ENCODE data around the gene GOLIM4. TPM values are rescaled to one million over a fixed set of nuclear protein-coding genes. Genes with fewer than 3 reads are reported as not detected.

GOLIM4 gene
- total RNA-seq, 3 donors from 2014 or later (not counting 1 experiment from before 2014, with no cell fraction given), result 13.7 to 17.9 (median 17.9) TPM

GRCh38 chr3:167989999-167990398 is 105.7 kb downstream of the GOLIM4 start:
- 91% methylated on average over 6 of the region's 6 CpGs for WGBS (ENCODE audit: insufficient coverage)
- Mint-ChIP-seq H3K9me3 (peaks cover 0 to 4% of the 10 kb centered on the region in 2 donors), H3K27ac (no peak overlapping the region), H3K27me3 (ENCODE audit: low read depth in 2 of 2) (peaks cover 4 to 17% of the 10 kb centered on the region in 2 donors), H3K4me1 (no peaks in the 10 kb centered on the region), H3K36me3 (no peaks in the 10 kb centered on the region), H3K4me3 (no peak overlapping the region)
- no peak overlapping the region for H3K4me3 ChIP-seq (ENCODE audit: low read length)
- H3K27ac ChIP-seq (ENCODE audit: low read length), result no peak overlapping the region
- H3K36me3 ChIP-seq (ENCODE audit: control insufficient read depth, insufficient read depth, low read length), result no peaks in the 10 kb centered on the region
- intact Hi-C loops (cut with micrococcal nuclease), result no loop called here
- no peak for TF ChIP-seq CTCF (IDR thresholded peaks at IDR 0.05)
- H3K4me1 ChIP-seq (ENCODE audit: control insufficient read depth, insufficient read depth, low read length), result no peaks in the 10 kb centered on the region
- H3K27me3 ChIP-seq (ENCODE audit: control insufficient read depth, insufficient read depth, low read length), result no peaks in the 10 kb centered on the region
- H3K9me3 ChIP-seq (ENCODE audit: control insufficient read depth, insufficient read depth, low read length), result no peaks in the 10 kb centered on the region
- no peak for ATAC-seq
- DNase-seq, result no peak

GRCh38 chr3:167989066-167989465 is 106.7 kb downstream of the GOLIM4 start:
- Histone ChIP-seq H3K27ac (ENCODE audit: low read length) (no peak overlapping the region), H3K36me3 (ENCODE audit: control insufficient read depth, insufficient read depth, low read length) (no peaks in the 10 kb centered on the region), H3K27me3 (ENCODE audit: control insufficient read depth, insufficient read depth, low read length) (no peaks in the 10 kb centered on the region), H3K4me3 (ENCODE audit: low read length) (no peak overlapping the region), H3K4me1 (ENCODE audit: control insufficient read depth, insufficient read depth, low read length) (no peaks in the 10 kb centered on the region), H3K9me3 (ENCODE audit: control insufficient read depth, insufficient read depth, low read length) (no peaks in the 10 kb centered on the region)
- no CpG with 5 or more reads among the region's 2 CpGs for WGBS (ENCODE audit: insufficient coverage)
- Mint-ChIP-seq H3K36me3 (no peaks in the 10 kb centered on the region), H3K27me3 (ENCODE audit: low read depth in 2 of 2) (peaks cover 8 to 17% of the 10 kb centered on the region in 2 donors), H3K9me3 (peaks cover 0 to 4% of the 10 kb centered on the region in 2 donors), H3K27ac (no peak overlapping the region), H3K4me1 (no peaks in the 10 kb centered on the region), H3K4me3 (no peak overlapping the region)
- ATAC-seq (no peak), DNase-seq (no peak)
- intact Hi-C loops (cut with micrococcal nuclease), result no loop called here
- TF ChIP-seq CTCF (IDR thresholded peaks at IDR 0.05), result no peak

GRCh38 chr3:167983583-167983982 is 112.1 kb downstream of the GOLIM4 start:
- ATAC-seq (no peak), DNase-seq (no peak)
- Histone ChIP-seq H3K36me3 (ENCODE audit: control insufficient read depth, insufficient read depth, low read length) (no peaks in the 10 kb centered on the region), H3K4me3 (ENCODE audit: low read length) (no peak overlapping the region), H3K9me3 (ENCODE audit: control insufficient read depth, insufficient read depth, low read length) (no peaks in the 10 kb centered on the region), H3K4me1 (ENCODE audit: control insufficient read depth, insufficient read depth, low read length) (no peaks in the 10 kb centered on the region), H3K27me3 (ENCODE audit: control insufficient read depth, insufficient read depth, low read length) (no peaks in the 10 kb centered on the region), H3K27ac (ENCODE audit: low read length) (no peak overlapping the region)
- H3K4me3 Mint-ChIP-seq, result no peak overlapping the region
- H3K4me1 Mint-ChIP-seq, result no peaks in the 10 kb centered on the region
- H3K36me3 Mint-ChIP-seq, result no peaks in the 10 kb centered on the region
- WGBS (ENCODE audit: insufficient coverage), result 73% methylated on average over 2 of the region's 2 CpGs
- intact Hi-C loops (cut with micrococcal nuclease), result no loop called here
- peaks cover 4 to 17% of the 10 kb centered on the region in 2 donors for H3K27me3 Mint-ChIP-seq (ENCODE audit: low read depth in 2 of 2)
- TF ChIP-seq CTCF (IDR thresholded peaks at IDR 0.05), result no peak
- H3K27ac Mint-ChIP-seq, result no peak overlapping the region
- peaks cover 0 to 4% of the 10 kb centered on the region in 2 donors for H3K9me3 Mint-ChIP-seq

GRCh38 chr3:167978486-167978885 is 117.2 kb downstream of the GOLIM4 start:
- ATAC-seq, result no peak
- Mint-ChIP-seq H3K27ac (no peak overlapping the region), H3K9me3 (no peaks in the 10 kb centered on the region), H3K4me3 (no peak overlapping the region), H3K27me3 (ENCODE audit: low read depth in 2 of 2) (no peaks in the 10 kb centered on the region), H3K4me1 (no peaks in the 10 kb centered on the region), H3K36me3 (no peaks in the 10 kb centered on the region)
- intact Hi-C loops (cut with micrococcal nuclease), result no loop called here
- H3K36me3 ChIP-seq (ENCODE audit: control insufficient read depth, insufficient read depth, low read length), result no peaks in the 10 kb centered on the region
- no peak overlapping the region for H3K4me3 ChIP-seq (ENCODE audit: low read length)
- no peaks in the 10 kb centered on the region for H3K27me3 ChIP-seq (ENCODE audit: control insufficient read depth, insufficient read depth, low read length)
- no peak for TF ChIP-seq CTCF (IDR thresholded peaks at IDR 0.05)
- H3K9me3 ChIP-seq (ENCODE audit: control insufficient read depth, insufficient read depth, low read length), result no peaks in the 10 kb centered on the region
- no peak overlapping the region for H3K27ac ChIP-seq (ENCODE audit: low read length)
- DNase-seq, result no peak
- H3K4me1 ChIP-seq (ENCODE audit: control insufficient read depth, insufficient read depth, low read length), result no peaks in the 10 kb centered on the region
- no CpG with 5 or more reads among the region's 1 CpG for WGBS (ENCODE audit: insufficient coverage)

All from natural killer cell (primary cell).